ENCODE measurements around the gene BZW1.

Gene BZW1

GRCh38 chr2:200790185-200790584 lies 21.5 kb upstream of the BZW1 start (continued):
- TF ChIP-seq ZNF692 (tag by site-specific recombination; IDR thresholded peaks at IDR 0.05) = no peak
- no peak for TF ChIP-seq ZNF645 (tag by site-specific recombination; IDR thresholded peaks at IDR 0.05)
- TF ChIP-seq ZNF394 (tag by site-specific recombination; IDR thresholded peaks at IDR 0.05; ENCODE audit: borderline replicate concordance) = no peak
- no peak for TF ChIP-seq ZNF280C (tag by site-specific recombination; IDR thresholded peaks at IDR 0.05)
- TF ChIP-seq ZNF544 (tag by site-specific recombination; IDR thresholded peaks at IDR 0.05) = no peak
- TF ChIP-seq ZNF707 (tag by site-specific recombination; IDR thresholded peaks at IDR 0.05) = no peak
- TF ChIP-seq TSHZ1 (tag by site-specific recombination; IDR thresholded peaks at IDR 0.05; ENCODE audit: borderline replicate concordance) = no peak
- no peak for TF ChIP-seq ZNF48 (tag by site-specific recombination; IDR thresholded peaks at IDR 0.05)

- Histone ChIP-seq H3K4me3 (ENCODE audit: low read depth, low read length) (no peak overlapping the region), H3K27ac (ENCODE audit: extremely low read depth, low read depth, low read length) (no peak overlapping the region), H3K4me1 (ENCODE audit: control insufficient read depth, insufficient read depth, low read length) (peaks cover 4% of the 10 kb centered on the region; the same call in 1 of the 2 replicates), H3K36me3 (ENCODE audit: control insufficient read depth in 2 of 2, insufficient read depth in 1 of 2, low read length in 2 of 2) (no peaks in the 10 kb centered on the region), H3K9me3 (ENCODE audit: control insufficient read depth, insufficient read depth, low read depth, low read length) (no peaks in the 10 kb centered on the region)
- CTCF ChIA-PET = no interaction called here
- POLR2A ChIA-PET = no interaction called here
- TF ChIP-seq ZFHX2 (tag by site-specific recombination; conservative IDR thresholded peaks at IDR 0.05) = no peak
- TF ChIP-seq ZNF426 (tag by site-specific recombination; IDR thresholded peaks at IDR 0.05) = no peak
- TF ChIP-seq FEZF1 (tag by site-specific recombination; IDR thresholded peaks at IDR 0.05) = no peak
- TF ChIP-seq ZNF555 (tag by site-specific recombination; conservative IDR thresholded peaks at IDR 0.05) = no peak
- no peak for TF ChIP-seq ZNF670 (tag by site-specific recombination; IDR thresholded peaks at IDR 0.05; ENCODE audit: low read depth)
- TF ChIP-seq ZBTB20 (tag by site-specific recombination; IDR thresholded peaks at IDR 0.05) = no peak
- no peak for TF ChIP-seq ZNF514 (tag by site-specific recombination; IDR thresholded peaks at IDR 0.05)
These were observed 19.8 kb upstream of the BZW1 start for GRCh38 chr2:200791905-200792304.

- Histone ChIP-seq H3K4me3 (ENCODE audit: low read depth, low read length) (no peak overlapping the region), H3K36me3 (ENCODE audit: control insufficient read depth in 2 of 2, insufficient read depth in 1 of 2, low read length in 2 of 2) (no peaks in the 10 kb centered on the region), H3K27ac (ENCODE audit: extremely low read depth, low read depth, low read length) (no peak overlapping the region), H3K9me3 (ENCODE audit: control insufficient read depth, insufficient read depth, low read depth, low read length) (no peaks in the 10 kb centered on the region), H3K4me1 (ENCODE audit: control insufficient read depth, insufficient read depth, low read length) (no peaks in the 10 kb centered on the region)
- CTCF ChIA-PET = interaction anchor here (0.7 kb wide), 1 partner anchor 17 kb away, joined by 5 read pairs; no protein-coding TSS in a partner anchor
- POLR2A ChIA-PET = no interaction called here
- TF ChIP-seq ZNF391 (tag by site-specific recombination; IDR thresholded peaks at IDR 0.05; ENCODE audit: borderline replicate concordance, low read depth) = no peak
- no peak for TF ChIP-seq ZNF423 (tag by site-specific recombination; IDR thresholded peaks at IDR 0.05)
- no peak for TF ChIP-seq ZNF518A (tag by site-specific recombination; conservative IDR thresholded peaks at IDR 0.05; ENCODE audit: low read depth)
- no peak for TF ChIP-seq ZNF114 (tag by site-specific recombination; IDR thresholded peaks at IDR 0.05)
- TF ChIP-seq ZSCAN30 (tag by site-specific recombination; IDR thresholded peaks at IDR 0.05) = no peak
- no peak for TF ChIP-seq ZNF501 (tag by site-specific recombination; IDR thresholded peaks at IDR 0.05)
These were observed 17.6 kb upstream of the BZW1 start for GRCh38 chr2:200794143-200794542.

Measured in HEK293 (cell line).